GM21515 (cell line): ENCODE data around the gene SOX4.
"Not testable (repeated sequence)": the region's sequence is repeated elsewhere in the genome, so short reads cannot be mapped to it uniquely, and the experiment has no call there.

Source experiments
- ATAC-seq: cut with Tn5 transposase; IDR thresholded peaks from one replicate; pipeline ENCODE4 v1.9.1; 2021; ENCODE audit not compliant: unreplicated experiment

Gene SOX4

DNA sequence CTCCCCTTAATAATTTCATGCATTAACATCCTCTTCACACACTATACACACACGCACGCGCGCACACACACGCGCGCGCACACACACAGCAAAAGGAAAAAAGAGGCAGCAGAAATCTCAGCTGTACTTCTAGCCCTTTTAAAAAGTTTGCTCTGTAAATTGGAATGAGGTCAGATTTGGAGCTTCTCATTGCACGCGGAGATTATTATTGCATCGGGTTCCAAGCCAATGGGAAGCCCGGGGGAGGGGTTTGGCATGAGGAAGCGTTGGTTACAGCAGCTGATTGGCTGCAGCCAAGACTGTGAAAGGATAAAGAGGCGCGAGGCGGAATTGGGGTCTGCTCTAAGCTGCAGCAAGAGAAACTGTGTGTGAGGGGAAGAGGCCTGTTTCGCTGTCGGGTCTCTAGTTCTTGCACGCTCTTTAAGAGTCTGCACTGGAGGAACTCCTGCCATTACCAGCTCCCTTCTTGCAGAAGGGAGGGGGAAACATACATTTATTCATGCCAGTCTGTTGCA lies at the start of gene SOX4:
TSS of gene SOX4 (plus strand) at position 340 of the 515 bp plus-strand sequence. CDS start 784 bp downstream, outside the sequence.
- ATAC-seq: peak; percentile 70

- ATAC-seq: not testable (repeated sequence)
These were observed 41.3 kb upstream of the SOX4 start for GRCh38 chr6:21552286-21552685.

DNA sequence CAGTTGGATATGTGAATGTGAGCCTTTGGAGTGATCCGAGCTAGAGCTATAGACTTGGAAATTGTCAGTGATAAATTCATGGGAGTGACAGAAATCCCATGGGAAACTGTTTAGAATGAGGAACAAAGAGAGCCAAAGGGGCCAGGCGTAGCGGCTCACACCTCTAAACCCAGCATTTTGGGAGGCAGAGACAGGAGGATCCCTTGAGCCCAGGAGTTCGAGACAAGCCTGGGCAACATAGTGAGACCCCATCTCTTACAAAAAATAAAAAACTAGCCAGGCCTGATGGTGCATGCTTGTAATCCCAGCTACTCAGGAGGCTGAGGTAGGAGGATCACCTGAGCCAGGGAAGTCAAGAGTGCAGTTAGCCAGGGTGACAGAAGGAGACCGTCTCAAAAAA lies 39.3 kb upstream of the SOX4 start:
- no peak for ATAC-seq

DNA sequence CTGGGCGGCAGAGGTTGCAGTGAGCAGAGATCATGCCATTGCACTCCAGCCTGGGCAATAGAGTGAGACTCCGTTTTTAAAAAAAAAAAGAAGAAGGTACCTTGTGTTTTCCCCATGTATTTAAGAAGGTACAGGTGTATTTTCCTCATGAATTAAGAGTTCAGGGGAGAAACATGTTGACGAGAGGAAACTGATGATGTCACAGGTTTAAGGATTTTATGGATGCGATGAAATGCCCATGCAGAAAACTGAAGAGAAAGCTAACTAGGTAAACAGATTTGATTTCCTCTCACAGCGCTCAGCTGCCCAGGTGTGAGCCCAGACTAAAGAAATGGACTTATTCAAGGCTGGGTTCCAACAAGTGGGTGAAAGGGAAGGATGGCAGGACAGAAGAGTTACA lies 38.4 kb upstream of the SOX4 start:
- no peak for ATAC-seq

- no peak for ATAC-seq
These were observed 37.0 kb upstream of the SOX4 start for GRCh38 chr6:21556511-21556910.

DNA sequence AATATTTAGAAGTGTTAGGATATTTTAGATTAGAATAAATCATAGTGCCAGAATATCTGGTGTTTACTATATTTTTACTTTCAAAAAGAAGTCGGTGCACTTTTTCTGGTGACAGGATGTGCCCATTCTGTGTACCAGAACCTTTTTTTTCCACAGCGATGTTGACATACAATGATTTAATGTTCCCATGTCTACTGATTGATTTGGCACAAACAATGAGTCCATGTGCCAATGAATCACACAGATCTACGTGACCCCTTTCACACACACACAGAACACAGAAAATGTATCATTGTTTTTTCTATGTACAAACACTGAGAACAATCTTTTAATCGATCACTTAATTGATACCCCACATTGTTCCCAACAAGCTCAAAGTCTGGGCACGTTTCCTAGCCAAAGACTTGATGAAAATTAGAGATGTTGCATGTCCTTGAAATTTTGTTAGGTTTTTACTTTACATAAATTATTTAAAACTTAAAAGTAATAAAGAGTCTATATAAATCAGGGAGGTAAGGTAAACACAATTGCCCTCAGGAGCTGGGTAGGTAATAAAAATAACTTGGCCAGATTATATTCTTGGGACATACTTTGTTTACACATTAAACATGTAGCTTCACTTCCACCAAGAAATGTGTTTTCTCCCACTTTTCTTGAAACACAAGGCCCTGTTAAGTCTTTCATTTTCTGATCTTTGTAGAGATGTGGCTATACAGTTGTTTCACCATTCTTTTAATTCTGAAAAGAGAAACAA lies 36.4 kb upstream of the SOX4 start:
- no peak for ATAC-seq

GRCh38 chr6:21559238-21559637 lies 34.3 kb upstream of the SOX4 start:
- ATAC-seq: no peak

GRCh38 chr6:21560249-21560648 lies 33.3 kb upstream of the SOX4 start:
- no peak for ATAC-seq

GRCh38 chr6:21565431-21565830 lies 28.1 kb upstream of the SOX4 start:
- no peak for ATAC-seq

- ATAC-seq: no peak
These were observed 15.0 kb upstream of the SOX4 start for GRCh38 chr6:21578523-21578922.

GRCh38 chr6:21582651-21583050 lies 10.9 kb upstream of the SOX4 start:
- ATAC-seq: no peak

DNA sequence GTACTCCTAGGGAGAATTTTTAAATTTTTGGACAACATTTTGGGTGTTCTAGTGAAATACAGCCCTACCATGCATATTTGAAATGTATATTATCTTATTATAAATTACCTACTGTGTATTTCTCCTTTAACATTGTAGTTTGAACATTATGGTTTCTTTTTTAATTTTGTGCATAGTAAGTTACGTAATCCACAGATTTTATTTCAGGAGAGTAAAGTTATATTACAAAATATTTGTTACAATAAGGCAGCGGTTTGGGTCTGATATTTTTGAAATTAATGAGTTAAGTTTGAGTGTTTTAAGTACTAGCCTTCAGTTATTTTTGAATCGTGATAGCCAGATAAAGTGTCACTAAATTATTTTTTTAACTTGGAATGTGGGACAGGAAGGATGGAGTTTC lies 7.3 kb upstream of the SOX4 start:
- no peak for ATAC-seq

DNA sequence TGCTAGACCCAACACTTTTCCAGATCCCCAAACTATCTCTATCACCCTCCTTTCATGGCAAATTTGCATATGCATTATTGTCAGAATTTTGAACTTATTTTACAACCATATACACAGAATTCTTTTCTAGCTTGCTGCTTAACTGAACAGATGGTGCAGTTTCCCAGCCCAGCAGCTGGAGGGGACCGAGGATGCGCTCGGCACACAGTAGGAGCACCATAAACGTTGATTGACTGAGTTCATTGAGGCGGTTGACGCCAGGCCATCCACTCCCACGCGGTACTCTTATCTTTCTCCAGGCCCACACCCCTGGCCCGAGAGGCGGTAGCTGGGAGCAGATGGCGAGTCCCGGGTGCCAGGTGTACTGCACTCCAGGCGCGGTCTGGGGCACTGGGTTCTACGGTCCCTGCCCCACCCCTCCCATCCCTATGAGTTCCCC lies 6.8 kb upstream of the SOX4 start:
- ATAC-seq: no peak

GRCh38 chr6:21587179-21587960 lies 6.2 kb upstream of the SOX4 start:
- peak; percentile 31 for ATAC-seq

GRCh38 chr6:21587961-21588480 lies 5.5 kb upstream of the SOX4 start:
- ATAC-seq: peak; percentile 36

DNA sequence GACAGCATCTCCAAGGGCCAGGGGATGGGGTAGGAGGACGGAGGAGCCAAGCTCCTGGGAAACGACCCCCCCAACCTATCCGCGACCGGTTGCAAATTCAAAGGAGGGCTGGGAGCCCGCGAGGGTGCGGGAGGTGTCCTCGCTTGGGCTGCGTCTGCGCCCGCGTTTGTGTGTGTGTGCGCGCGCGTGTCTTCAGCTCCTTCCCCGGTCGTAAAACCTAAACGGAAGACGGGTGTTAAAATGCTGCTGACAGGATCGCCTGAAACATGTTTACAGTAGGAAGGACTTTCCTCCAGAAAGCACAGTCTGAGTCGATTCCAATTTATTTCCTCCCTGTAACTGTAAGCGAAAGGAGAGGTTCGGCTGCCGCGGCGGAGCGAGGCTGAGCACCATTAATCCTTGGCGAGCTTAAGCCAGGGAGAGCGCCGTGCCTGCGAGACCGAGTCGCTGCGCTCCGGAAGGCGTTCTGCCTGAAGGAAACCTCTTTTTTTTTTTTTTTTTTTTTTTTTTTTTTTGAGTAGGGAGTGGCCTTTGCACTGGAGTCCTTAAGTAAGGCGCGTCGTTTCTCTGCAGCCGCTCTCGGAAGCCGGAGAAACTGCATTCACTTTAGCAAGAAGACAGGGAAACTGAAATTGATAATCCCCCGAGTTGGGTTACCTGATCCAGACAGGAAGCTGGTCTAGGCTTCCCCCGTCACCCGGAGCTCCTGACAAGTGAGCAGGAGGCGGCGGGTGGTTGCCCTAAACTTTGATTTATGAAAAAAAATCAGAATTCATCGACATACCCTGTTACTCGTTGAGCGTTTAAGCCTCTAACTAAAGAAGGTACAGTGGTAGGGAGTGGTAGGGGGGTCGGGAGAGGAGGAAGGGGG lies 4.8 kb upstream of the SOX4 start:
- peak; percentile 33 for ATAC-seq

DNA sequence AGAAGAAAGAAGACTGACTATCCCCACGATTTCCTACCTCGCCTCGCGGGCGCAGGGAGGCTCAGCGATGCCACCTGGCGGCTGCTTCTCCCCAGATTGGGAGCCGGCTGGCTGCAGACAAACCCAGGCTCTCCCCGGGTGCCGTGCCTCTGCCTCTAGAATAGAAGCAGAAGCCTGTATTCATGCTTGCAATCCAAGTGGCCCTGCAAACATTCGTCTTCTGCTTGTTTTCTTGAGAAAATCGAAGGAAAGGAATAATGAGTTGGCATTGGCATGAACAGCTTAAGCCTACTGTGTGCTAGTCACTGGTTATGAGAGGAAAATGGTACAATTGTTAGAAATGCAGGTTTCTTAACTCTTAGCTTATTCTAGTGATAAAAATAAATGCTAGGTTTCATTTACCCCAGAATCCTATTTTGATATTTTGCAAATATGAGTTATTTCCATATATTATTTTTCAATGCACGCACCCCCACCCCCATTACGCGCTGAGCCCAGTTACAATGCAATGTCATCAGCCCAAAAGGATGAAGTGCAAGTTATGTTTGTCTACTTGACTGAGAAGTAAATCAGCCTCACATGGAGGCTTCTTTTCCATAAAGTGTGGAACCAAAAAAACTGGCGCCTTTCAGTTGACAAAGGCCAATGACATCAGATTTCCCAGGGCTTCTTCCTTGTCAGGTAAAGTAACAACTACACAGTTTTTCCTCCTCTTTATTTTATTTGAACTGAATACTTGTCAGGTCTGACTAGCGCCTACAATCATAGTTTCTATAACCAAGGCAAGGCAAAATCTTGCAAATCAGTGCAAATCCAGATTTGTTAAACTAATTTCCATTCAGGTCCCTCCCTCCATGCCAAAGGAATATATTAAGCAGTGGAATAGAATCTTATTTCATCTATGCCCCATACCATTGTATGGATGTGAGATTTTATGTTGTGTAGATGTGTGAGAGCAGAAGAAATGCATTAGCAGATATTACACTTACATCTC lies 3.9 kb upstream of the SOX4 start:
- ATAC-seq: peak; percentile 37

GRCh38 chr6:21590346-21590745 lies 3.2 kb upstream of the SOX4 start:
- no peak for ATAC-seq

- ATAC-seq: no peak
These were observed 2.1 kb upstream of the SOX4 start for GRCh38 chr6:21591446-21591845.

GRCh38 chr6:21592953-21593352 lies 598 bp upstream of the SOX4 start:
- no peak for ATAC-seq
